ENCODE data around the gene CACNA2D3. TPM values are rescaled to one million over a fixed set of nuclear protein-coding genes. Genes with fewer than 3 reads are reported as not detected.
"Not testable (repeated sequence)": the region's sequence is repeated elsewhere in the genome, so short reads cannot be mapped to it uniquely, and the experiment has no call there.

CACNA2D3 gene
- total and polyA plus RNA-seq, 4 donors = 0.72 to 2.4 (median 1.5) TPM

GRCh38 chr3:54631516-54632325 lies 509.4 kb downstream of the CACNA2D3 start:
- Histone ChIP-seq H3K36me3 (ENCODE audit: control insufficient read depth in 1 of 2, insufficient read depth in 2 of 2, low read length in 1 of 2) (no peaks in the 10 kb centered on the region), H3K27ac (ENCODE audit: low read depth in 1 of 2, low read length in 2 of 2) (no peak overlapping the region), H3K27me3 (ENCODE audit: control insufficient read depth in 1 of 2, insufficient read depth in 2 of 2, low read length in 1 of 2) (no peaks in the 10 kb centered on the region), H3K4me1 (ENCODE audit: control insufficient read depth in 1 of 2, insufficient read depth in 2 of 2, low read length in 2 of 2) (no peaks in the 10 kb centered on the region), H3K4me3 (ENCODE audit: low read length in 2 of 2) (no peak overlapping the region), H3K9me3 (ENCODE audit: control insufficient read depth, low read length) (no peaks in the 10 kb centered on the region)
- DNase-seq = no peak
- intact Hi-C loops (cut with DNase I) = no loop called here
- no peak for ATAC-seq (ENCODE audit: low FRiP score)
- WGBS, 2 donors = 79 to 80% methylated on average over 6 of the region's 6 CpGs

GRCh38 chr3:54632326-54632665 lies 509.9 kb downstream of the CACNA2D3 start:
- Histone ChIP-seq H3K36me3 (ENCODE audit: control insufficient read depth in 1 of 2, insufficient read depth in 2 of 2, low read length in 1 of 2) (no peaks in the 10 kb centered on the region), H3K27ac (ENCODE audit: low read depth in 1 of 2, low read length in 2 of 2) (no peak overlapping the region), H3K4me3 (ENCODE audit: low read length in 2 of 2) (no peak overlapping the region), H3K9me3 (ENCODE audit: control insufficient read depth, low read length) (no peaks in the 10 kb centered on the region), H3K4me1 (ENCODE audit: control insufficient read depth in 1 of 2, insufficient read depth in 2 of 2, low read length in 2 of 2) (no peaks in the 10 kb centered on the region), H3K27me3 (ENCODE audit: control insufficient read depth in 1 of 2, insufficient read depth in 2 of 2, low read length in 1 of 2) (no peaks in the 10 kb centered on the region)
- intact Hi-C loops (cut with DNase I) = no loop called here
- DNase-seq = no peak
- ATAC-seq (ENCODE audit: low FRiP score) = no peak
- 90 to 95% methylated on average over 1 of the region's 1 CpG for WGBS, 2 donors

- 94 to 96% methylated on average over 6 of the region's 6 CpGs for WGBS, 2 donors
- no peak for ATAC-seq (ENCODE audit: low FRiP score)
These were observed 510.5 kb downstream of the CACNA2D3 start for GRCh38 chr3:54632834-54633233.

GRCh38 chr3:54633444-54634121 lies 511.2 kb downstream of the CACNA2D3 start:
- no peak for ATAC-seq (ENCODE audit: low FRiP score)
- H3K27me3 ChIP-seq (ENCODE audit: control insufficient read depth in 1 of 2, insufficient read depth in 2 of 2, low read length in 1 of 2) = no peaks in the 10 kb centered on the region
- no peaks in the 10 kb centered on the region for H3K36me3 ChIP-seq (ENCODE audit: control insufficient read depth in 1 of 2, insufficient read depth in 2 of 2, low read length in 1 of 2)

More at GRCh38 chr3:54632834-54633233, 510.5 kb downstream of the CACNA2D3 start:
- intact Hi-C loops (cut with DNase I) = no loop called here
- H3K9me3 ChIP-seq (ENCODE audit: control insufficient read depth, low read length) = no peaks in the 10 kb centered on the region
- H3K27me3 ChIP-seq (ENCODE audit: control insufficient read depth in 1 of 2, insufficient read depth in 2 of 2, low read length in 1 of 2) = no peaks in the 10 kb centered on the region
- DNase-seq = no peak
- no peak overlapping the region for H3K27ac ChIP-seq (ENCODE audit: low read depth in 1 of 2, low read length in 2 of 2)
- H3K4me1 ChIP-seq (ENCODE audit: control insufficient read depth in 1 of 2, insufficient read depth in 2 of 2, low read length in 2 of 2) = no peaks in the 10 kb centered on the region
- no peaks in the 10 kb centered on the region for H3K36me3 ChIP-seq (ENCODE audit: control insufficient read depth in 1 of 2, insufficient read depth in 2 of 2, low read length in 1 of 2)
- no peak overlapping the region for H3K4me3 ChIP-seq (ENCODE audit: low read length in 2 of 2)

GRCh38 chr3:54634122-54634469 lies 511.7 kb downstream of the CACNA2D3 start:
- 87 to 90% methylated on average over 3 of the region's 3 CpGs for WGBS, 2 donors
- Histone ChIP-seq H3K4me1 (ENCODE audit: control insufficient read depth in 1 of 2, insufficient read depth in 2 of 2, low read length in 2 of 2) (no peaks in the 10 kb centered on the region), H3K27ac (ENCODE audit: low read depth in 1 of 2, low read length in 2 of 2) (no peak overlapping the region), H3K9me3 (ENCODE audit: control insufficient read depth, low read length) (no peaks in the 10 kb centered on the region), H3K4me3 (ENCODE audit: low read length in 2 of 2) (no peak overlapping the region), H3K36me3 (ENCODE audit: control insufficient read depth in 1 of 2, insufficient read depth in 2 of 2, low read length in 1 of 2) (no peaks in the 10 kb centered on the region), H3K27me3 (ENCODE audit: control insufficient read depth in 1 of 2, insufficient read depth in 2 of 2, low read length in 1 of 2) (no peaks in the 10 kb centered on the region)
- DNase-seq (no peak), ATAC-seq (ENCODE audit: low FRiP score) (no peak)
- intact Hi-C loops (cut with DNase I) = no loop called here

More at GRCh38 chr3:54633444-54634121, 511.2 kb downstream of the CACNA2D3 start:
- WGBS, 2 donors = 81 to 83% methylated on average over 10 of the region's 10 CpGs
- no peak overlapping the region for H3K4me3 ChIP-seq (ENCODE audit: low read length in 2 of 2)
- no peak for DNase-seq
- H3K9me3 ChIP-seq (ENCODE audit: control insufficient read depth, low read length) = no peaks in the 10 kb centered on the region
- H3K4me1 ChIP-seq (ENCODE audit: control insufficient read depth in 1 of 2, insufficient read depth in 2 of 2, low read length in 2 of 2) = no peaks in the 10 kb centered on the region
- intact Hi-C loops (cut with DNase I) = no loop called here
- no peak overlapping the region for H3K27ac ChIP-seq (ENCODE audit: low read depth in 1 of 2, low read length in 2 of 2)

- 53 to 57% methylated on average over 11 to 12 of the region's 12 CpGs for WGBS, 2 donors
- ATAC-seq (ENCODE audit: low FRiP score); H3K9me3 ChIP-seq (ENCODE audit: control insufficient read depth, low read length); H3K4me3 ChIP-seq (ENCODE audit: low read length in 2 of 2); H3K36me3 ChIP-seq (ENCODE audit: control insufficient read depth in 1 of 2, insufficient read depth in 2 of 2, low read length in 1 of 2); H3K27me3 ChIP-seq (ENCODE audit: control insufficient read depth in 1 of 2, insufficient read depth in 2 of 2, low read length in 1 of 2); H3K4me1 ChIP-seq (ENCODE audit: control insufficient read depth in 1 of 2, insufficient read depth in 2 of 2, low read length in 2 of 2); intact Hi-C loops (cut with DNase I); H3K27ac ChIP-seq (ENCODE audit: low read depth in 1 of 2, low read length in 2 of 2); DNase-seq: not testable (repeated sequence)
These were observed 517.5 kb downstream of the CACNA2D3 start for GRCh38 chr3:54639790-54640372.

GRCh38 chr3:54641226-54642014 lies 519.1 kb downstream of the CACNA2D3 start:
- intact Hi-C loops (cut with DNase I) = no loop called here
- DNase-seq (no peak), ATAC-seq (ENCODE audit: low FRiP score) (no peak)
- no peaks in the 10 kb centered on the region for H3K9me3 ChIP-seq (ENCODE audit: control insufficient read depth, low read length)
- no peak overlapping the region for H3K4me3 ChIP-seq (ENCODE audit: low read length in 2 of 2)
- 76 to 88% methylated on average over 2 of the region's 2 CpGs for WGBS, 2 donors
- no peaks in the 10 kb centered on the region for H3K27me3 ChIP-seq (ENCODE audit: control insufficient read depth in 1 of 2, insufficient read depth in 2 of 2, low read length in 1 of 2)
- H3K27ac ChIP-seq (ENCODE audit: low read depth in 1 of 2, low read length in 2 of 2) = no peak overlapping the region
- no peaks in the 10 kb centered on the region for H3K36me3 ChIP-seq (ENCODE audit: control insufficient read depth in 1 of 2, insufficient read depth in 2 of 2, low read length in 1 of 2)
- no peaks in the 10 kb centered on the region for H3K4me1 ChIP-seq (ENCODE audit: control insufficient read depth in 1 of 2, insufficient read depth in 2 of 2, low read length in 2 of 2)

- H3K4me3 ChIP-seq (ENCODE audit: low read length in 2 of 2) = no peak overlapping the region
- no peaks in the 10 kb centered on the region for H3K9me3 ChIP-seq (ENCODE audit: control insufficient read depth, low read length)
- H3K27ac ChIP-seq (ENCODE audit: low read depth in 1 of 2, low read length in 2 of 2) = no peak overlapping the region
- H3K27me3 ChIP-seq (ENCODE audit: control insufficient read depth in 1 of 2, insufficient read depth in 2 of 2, low read length in 1 of 2) = no peaks in the 10 kb centered on the region
- no peak for DNase-seq
- no peaks in the 10 kb centered on the region for H3K4me1 ChIP-seq (ENCODE audit: control insufficient read depth in 1 of 2, insufficient read depth in 2 of 2, low read length in 2 of 2)
- H3K36me3 ChIP-seq (ENCODE audit: control insufficient read depth in 1 of 2, insufficient read depth in 2 of 2, low read length in 1 of 2) = no peaks in the 10 kb centered on the region
- intact Hi-C loops (cut with DNase I) = no loop called here
- ATAC-seq (ENCODE audit: low FRiP score) = no peak
- WGBS, 2 donors = 95% methylated on average over 6 of the region's 6 CpGs
These were observed 519.8 kb downstream of the CACNA2D3 start for GRCh38 chr3:54642147-54642546.
